SW480 (cell line): Measurements from ENCODE around the gene ZNF276.
"Not testable (repeated sequence)": the region's sequence is repeated elsewhere in the genome, so short reads cannot be mapped to it uniquely, and the experiment has no call there.

Experiments
- DNase-seq: peaks from one replicate; pipeline ENCODE4 v3.0.0-alpha.2; 2016; ENCODE audit warnings: low spot score

Gene ZNF276

GRCh38 chr16:89720813-89721545, at the start of gene ZNF276, which contains the start of gene VPS9D1:
ZNF276 (plus strand) TSS chr16:89721537; CDS start chr16:89721641, 104 bp downstream.
VPS9D1 (minus strand) TSS chr16:89720898; CDS start chr16:89720861, 37 bp downstream.
- peak; percentile 79 for DNase-seq

- DNase-seq, result not testable (repeated sequence)
Measured at GRCh38 chr16:89671565-89671964, 49.8 kb upstream of the ZNF276 start.

GRCh38 chr16:89672177-89672941, 49.0 kb upstream of the ZNF276 start:
- no peak for DNase-seq

GRCh38 chr16:89678258-89678657, 43.1 kb upstream of the ZNF276 start:
- DNase-seq, result no peak

- DNase-seq, result no peak
Measured at GRCh38 chr16:89685916-89686315, 35.4 kb upstream of the ZNF276 start.

GRCh38 chr16:89686520-89687091, 34.7 kb upstream of the ZNF276 start, which contains the start of gene CDK10:
CDK10 (plus strand) TSS chr16:89686689; CDS start chr16:89686711, 22 bp downstream.
- peak; percentile 72 for DNase-seq

- peak; percentile 87 for DNase-seq
Measured at GRCh38 chr16:89687092-89687940, 34.0 kb upstream of the ZNF276 start.

GRCh38 chr16:89688395-89688794, 32.9 kb upstream of the ZNF276 start:
- DNase-seq, result no peak

- no peak for DNase-seq
Measured at GRCh38 chr16:89689142-89689541, 32.2 kb upstream of the ZNF276 start.

- DNase-seq, result not testable (repeated sequence)
Measured at GRCh38 chr16:89689621-89690020, 31.7 kb upstream of the ZNF276 start.

- DNase-seq, result no peak
Measured at GRCh38 chr16:89690392-89690901, 30.9 kb upstream of the ZNF276 start.

GRCh38 chr16:89691231-89691985, 29.9 kb upstream of the ZNF276 start:
- DNase-seq, result no peak

GRCh38 chr16:89691986-89692569, 29.3 kb upstream of the ZNF276 start:
- DNase-seq, result no peak

- no peak for DNase-seq
Measured at GRCh38 chr16:89693289-89693731, 28.0 kb upstream of the ZNF276 start.

GRCh38 chr16:89693931-89694783, 27.2 kb upstream of the ZNF276 start:
- DNase-seq, result no peak

- DNase-seq, result peak; percentile 48
Measured at GRCh38 chr16:89694784-89695085, 26.6 kb upstream of the ZNF276 start.

GRCh38 chr16:89695086-89695874, 26.1 kb upstream of the ZNF276 start:
- DNase-seq, result no peak

GRCh38 chr16:89695875-89696669, 25.3 kb upstream of the ZNF276 start:
- no peak for DNase-seq
